Measurements from ENCODE around the gene SUMF1.

Gene SUMF1

DNA sequence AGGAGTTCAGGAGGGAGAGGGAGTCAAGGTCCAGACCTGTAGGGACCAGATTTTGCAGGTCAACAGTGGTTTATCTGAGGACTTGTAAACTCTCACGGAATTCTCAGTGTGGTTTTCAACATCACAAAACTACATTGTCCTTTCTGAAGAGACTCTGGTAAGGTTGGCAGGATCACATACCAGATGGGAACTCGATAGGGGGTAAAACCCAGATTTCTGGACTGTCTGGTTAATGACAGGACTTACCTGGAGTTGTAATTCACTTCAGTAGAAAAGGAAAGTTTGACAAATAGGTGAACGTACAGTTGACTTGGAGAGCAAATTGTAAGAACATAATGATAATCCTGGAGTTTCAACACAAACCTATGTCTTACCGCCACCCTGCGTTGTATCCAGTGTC, 31.4 kb upstream of the SUMF1 start:
- H3K27ac ChIP-seq = no peak overlapping the region
- no peak overlapping the region for H3K4me3 ChIP-seq (IDR thresholded peaks at IDR 0.05; ENCODE audit: insufficient read depth, low read depth, low read length)
- H2AFZ ChIP-seq (ENCODE audit: low read depth) = no peak overlapping the region
- H3K9ac ChIP-seq = no peak overlapping the region
- no peaks in the 10 kb centered on the region; the same call in 1 of the 2 replicates for H3K27me3 ChIP-seq (ENCODE audit: insufficient read depth, low read depth)
- TF ChIP-seq CTCF (conservative IDR thresholded peaks at IDR 0.05; ENCODE audit: low read depth, low read length) = no peak
- no peak overlapping the region for H3K4me2 ChIP-seq
- no peaks in the 10 kb centered on the region for H4K20me1 ChIP-seq (ENCODE audit: insufficient read depth)
- H3K79me2 ChIP-seq (ENCODE audit: insufficient read depth, low read depth) = no peaks in the 10 kb centered on the region
- H3K4me1 ChIP-seq (ENCODE audit: low read depth, poor library complexity, severe bottlenecking) = peaks cover 70% of the 10 kb centered on the region
- H3K36me3 ChIP-seq (ENCODE audit: insufficient read depth) = no peaks in the 10 kb centered on the region

DNA sequence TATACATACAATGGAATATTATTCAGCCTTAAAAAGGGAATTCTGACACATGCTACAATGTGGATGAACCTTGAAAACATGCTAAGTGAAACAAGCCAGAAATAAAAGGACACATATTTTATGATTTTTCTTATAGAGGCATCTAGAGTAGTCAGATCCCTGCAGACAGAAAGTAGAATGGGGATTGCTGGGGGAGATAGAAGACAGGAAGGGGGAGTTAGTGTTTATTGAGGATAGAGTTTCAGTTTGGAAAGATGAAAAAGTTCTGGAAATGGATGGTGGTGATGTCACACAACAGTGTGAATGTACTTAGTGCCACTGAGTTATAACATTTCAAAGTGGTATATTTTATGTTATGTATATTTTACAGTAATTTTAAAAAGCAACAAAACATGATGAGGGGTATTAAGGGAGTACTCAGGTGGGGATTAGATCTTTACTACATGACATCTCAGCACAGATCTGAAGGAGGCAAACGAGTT, 30.8 kb upstream of the SUMF1 start:
- H3K9ac ChIP-seq = no peak overlapping the region
- no peaks in the 10 kb centered on the region for H4K20me1 ChIP-seq (ENCODE audit: insufficient read depth)
- peaks cover 65% of the 10 kb centered on the region for H3K4me1 ChIP-seq (ENCODE audit: low read depth, poor library complexity, severe bottlenecking)
- no peaks in the 10 kb centered on the region for H3K36me3 ChIP-seq (ENCODE audit: insufficient read depth)
- no peak for TF ChIP-seq CTCF (conservative IDR thresholded peaks at IDR 0.05; ENCODE audit: low read depth, low read length)
- H3K27ac ChIP-seq = no peak overlapping the region
- H3K4me3 ChIP-seq (IDR thresholded peaks at IDR 0.05; ENCODE audit: insufficient read depth, low read depth, low read length) = no peak overlapping the region
- H2AFZ ChIP-seq (ENCODE audit: low read depth) = no peak overlapping the region
- no peaks in the 10 kb centered on the region for H3K79me2 ChIP-seq (ENCODE audit: insufficient read depth, low read depth)
- no peak overlapping the region for H3K4me2 ChIP-seq
- H3K27me3 ChIP-seq (ENCODE audit: insufficient read depth, low read depth) = no peaks in the 10 kb centered on the region; the same call in 1 of the 2 replicates

DNA sequence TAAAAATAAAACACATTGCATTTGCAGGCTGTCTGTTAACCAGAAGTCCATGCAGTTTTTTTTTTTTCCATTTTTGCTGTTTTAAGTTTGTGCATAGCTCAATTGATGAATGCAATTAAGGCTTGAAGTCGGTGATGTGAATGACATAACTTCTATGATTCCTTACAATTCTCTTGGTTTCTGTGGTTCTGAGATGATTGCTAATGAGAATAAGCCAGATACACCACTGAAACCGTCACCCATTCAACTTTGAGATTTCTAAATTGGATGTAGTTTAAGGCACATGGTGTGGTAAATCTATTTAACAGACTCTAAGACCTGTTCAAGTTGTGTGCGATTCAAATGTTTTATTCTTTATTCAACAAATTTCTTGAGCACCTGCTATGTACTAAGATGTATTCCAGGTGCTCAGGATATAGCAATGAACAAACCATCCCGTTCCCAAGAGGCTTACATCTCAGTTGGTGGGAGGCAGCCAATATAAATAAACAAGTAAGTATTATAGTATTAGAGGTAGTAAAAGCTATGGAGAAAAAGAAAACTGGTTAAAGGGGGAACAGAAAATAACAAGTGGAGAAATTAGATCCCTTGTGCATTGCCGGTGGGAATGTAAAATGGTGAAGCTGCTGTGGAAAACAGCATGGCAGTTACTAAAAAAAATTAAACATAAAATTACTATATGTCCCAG, 30.1 kb upstream of the SUMF1 start:
- H3K27me3 ChIP-seq (ENCODE audit: insufficient read depth, low read depth) = no peaks in the 10 kb centered on the region; the same call in 1 of the 2 replicates
- H3K9ac ChIP-seq = no peak overlapping the region
- H3K4me3 ChIP-seq (IDR thresholded peaks at IDR 0.05; ENCODE audit: insufficient read depth, low read depth, low read length) = no peak overlapping the region

DNA sequence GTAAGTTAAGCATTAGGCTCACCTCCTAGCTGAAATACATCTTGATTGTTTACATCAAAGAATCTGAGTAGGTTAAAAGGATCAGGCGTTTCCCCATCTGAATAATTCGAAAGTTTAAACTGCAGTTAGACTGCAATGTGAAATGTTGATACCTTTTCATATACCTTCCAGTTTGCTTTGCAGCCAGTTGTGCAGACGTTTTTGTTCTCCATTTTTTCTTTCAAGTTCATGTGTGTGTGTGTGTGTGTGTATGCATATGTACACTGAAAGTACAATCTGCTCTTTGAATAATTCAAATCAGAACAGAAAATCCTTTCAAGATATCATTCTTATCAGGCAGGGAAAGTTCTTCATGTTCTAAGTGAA, 29.0 kb upstream of the SUMF1 start:
- no peaks in the 10 kb centered on the region; the same call in 1 of the 2 replicates for H3K27me3 ChIP-seq (ENCODE audit: insufficient read depth, low read depth)
- H3K4me1 ChIP-seq (ENCODE audit: low read depth, poor library complexity, severe bottlenecking) = peaks cover 55% of the 10 kb centered on the region
- H4K20me1 ChIP-seq (ENCODE audit: insufficient read depth) = no peaks in the 10 kb centered on the region
- H3K79me2 ChIP-seq (ENCODE audit: insufficient read depth, low read depth) = no peaks in the 10 kb centered on the region
- no peak overlapping the region for H3K4me2 ChIP-seq
- H3K36me3 ChIP-seq (ENCODE audit: insufficient read depth) = no peaks in the 10 kb centered on the region
- no peak for TF ChIP-seq CTCF (conservative IDR thresholded peaks at IDR 0.05; ENCODE audit: low read depth, low read length)
- no peak overlapping the region for H2AFZ ChIP-seq (ENCODE audit: low read depth)
- H3K4me3 ChIP-seq (IDR thresholded peaks at IDR 0.05; ENCODE audit: insufficient read depth, low read depth, low read length) = no peak overlapping the region
- no peak overlapping the region for H3K27ac ChIP-seq
- H3K9ac ChIP-seq = no peak overlapping the region

More for the DNA sequence above, 30.1 kb upstream of the SUMF1 start:
- Histone ChIP-seq H3K79me2 (ENCODE audit: insufficient read depth, low read depth) (no peaks in the 10 kb centered on the region), H2AFZ (ENCODE audit: low read depth) (no peak overlapping the region), H3K4me1 (ENCODE audit: low read depth, poor library complexity, severe bottlenecking) (peaks cover 57% of the 10 kb centered on the region), H3K4me2 (peak overlapping the region; percentile 45), H4K20me1 (ENCODE audit: insufficient read depth) (no peaks in the 10 kb centered on the region), H3K36me3 (ENCODE audit: insufficient read depth) (no peaks in the 10 kb centered on the region), H3K27ac (no peak overlapping the region)
- TF ChIP-seq CTCF (conservative IDR thresholded peaks at IDR 0.05; ENCODE audit: low read depth, low read length) = no peak

Data from KMS-11 (cell line).